A549 (cell line): ENCODE measurements around the gene PCK1. TPM values are rescaled to one million over a fixed set of nuclear protein-coding genes. Genes with fewer than 3 reads are reported as not detected.

ENCODE experiments used
- ATAC-seq, 2 experiments: fragments of 200-7000 bp in 1 of 2; fragments of >200 bp in 1 of 2; cut with Nextera tagmentation in 1 of 2; cut with Tn5 transposase in 1 of 2; 3 replicates each; pipeline versions ENCODE4 v1.8.0 to v1.9.1; 2018 to 2020; ENCODE audit warnings: mild to moderate bottlenecking in 1 of 2, moderate library complexity in 1 of 2
- CTCF ChIA-PET: fragments of 300-600 bp; sonication (Branson Sonifier 250); formaldehyde crosslinking; extraction: SDS; loops from one replicate; lab custom pipeline; 2021; ENCODE audit warnings: antibody characterized with exemption, inconsistent platforms; lab: Yijun Ruan, JAX
- POLR2A ChIA-PET: fragments of 350-600 bp; formaldehyde crosslinking; extraction: SDS; loops from one replicate; lab custom pipeline; 2021; ENCODE audit warnings: antibody characterized with exemption, inconsistent platforms; lab: Yijun Ruan, JAX
- DNase-seq, 2 experiments: peaks; one replicate each; pipeline versions ENCODE4 v3.0.0 to v3.0.0-alpha.2; 2011 to 2016; ENCODE audit warnings: low read depth in 1 of 2, low spot score in 1 of 2
- FAIRE-seq: peaks from 2 replicates; lab custom pipeline; 2011; peaks lifted over from hg19 to GRCh38; lab: Jason Lieb, UNC
- H3K27ac ChIP-seq, 2 experiments: fragments of >200 bp; sonication (Bioruptor Twin); formaldehyde crosslinking; 3 replicates each; pipeline ENCODE4 v1.5.1; 2016 to 2017
- H3K4me1 ChIP-seq: fragments of >200 bp; sonication (Bioruptor Twin); formaldehyde crosslinking; 3 replicates; pipeline ENCODE4 v1.6.1; 2016
- H3K4me2 ChIP-seq: fragments of >200 bp; sonication (Bioruptor Twin); formaldehyde crosslinking; 3 replicates; pipeline ENCODE4 v1.6.1; 2016
- H3K4me3 ChIP-seq: fragments of >200 bp; sonication (Bioruptor Twin); formaldehyde crosslinking; 3 replicates; pipeline ENCODE4 v1.5.1; 2016
- H3K9me3 ChIP-seq: fragments of >200 bp; sonication (Bioruptor Twin); formaldehyde crosslinking; 3 replicates; pipeline ENCODE4 v1.6.1; 2016
- BHLHE40 ChIP-seq: IDR thresholded peaks from 2 replicates; pipeline ENCODE4 v1.6.1; 2012; ENCODE audit warnings: low read depth, low read length, inconsistent platforms
- CBX2 ChIP-seq: fragments of 200-600 bp; sonication (generic); IDR thresholded peaks from 2 replicates; pipeline ENCODE4 v1.6.1; 2016; ENCODE audit warnings: low read depth, mild to moderate bottlenecking, borderline replicate concordance
- CEBPB ChIP-seq, 2 experiments: fragments of >200 bp in 1 of 2; sonication (Bioruptor Twin) in 1 of 2; formaldehyde crosslinking in 1 of 2; IDR thresholded peaks; 2 replicates each; pipeline ENCODE4 v1.6.1; 2012 to 2016
- CHD2 ChIP-seq: fragments of 150-350 bp; IDR thresholded peaks from 2 replicates; pipeline ENCODE4 v1.6.1; 2014; ENCODE audit warnings: low read length; ENCODE audit not compliant: partially characterized antibody
- ESRRA ChIP-seq: fragments of 150-350 bp; IDR thresholded peaks from 2 replicates; pipeline ENCODE4 v1.6.1; 2014; ENCODE audit warnings: mild to moderate bottlenecking, low read length, borderline replicate concordance
- FOXS1 ChIP-seq: fragments of 250-450 bp; sonication (Bioruptor Pico); IDR thresholded peaks from 2 replicates; pipeline ENCODE4 v1.5.0; 2020; ENCODE audit warnings: mild to moderate bottlenecking, moderate library complexity
- HOXA7 ChIP-seq: fragments of 250-450 bp; sonication (Bioruptor Pico); IDR thresholded peaks from 2 replicates; pipeline ENCODE4 v1.5.0; 2020; ENCODE audit warnings: mild to moderate bottlenecking, moderate library complexity
- HOXB13 ChIP-seq: fragments of 250-450 bp; sonication (Bioruptor Pico); IDR thresholded peaks from 2 replicates; pipeline ENCODE4 v1.5.0; 2020; ENCODE audit warnings: low read depth, mild to moderate bottlenecking, moderate library complexity
- JUN ChIP-seq, 2 experiments: fragments of >200 bp; sonication (Bioruptor Twin); formaldehyde crosslinking; IDR thresholded peaks; 2 replicates in 1 of 2; 3 replicates in 1 of 2; pipeline ENCODE4 v1.6.1; 2016 to 2017
- JUNB ChIP-seq: fragments of >200 bp; sonication (Bioruptor Twin); formaldehyde crosslinking; IDR thresholded peaks from 2 replicates; pipeline ENCODE4 v1.6.1; 2016
- KDM1A ChIP-seq: fragments of 200-600 bp; sonication (generic); IDR thresholded peaks from 2 replicates; pipeline ENCODE4 v1.6.1; 2016; ENCODE audit warnings: low read depth, mild to moderate bottlenecking
- MAZ ChIP-seq: fragments of 150-350 bp; IDR thresholded peaks from 2 replicates; pipeline ENCODE4 v1.6.1; 2014; ENCODE audit warnings: antibody characterized with exemption, low read depth, low read length, borderline replicate concordance
- POLR2AphosphoS2 ChIP-seq: conservative IDR thresholded peaks from 2 replicates; pipeline ENCODE4 v1.6.1; 2012; ENCODE audit warnings: low read length, improper control_type of control experiment, inconsistent platforms
- RAD21 ChIP-seq, 2 experiments: fragments of >200 bp in 1 of 2; sonication (Bioruptor Twin) in 1 of 2; formaldehyde crosslinking in 1 of 2; IDR thresholded peaks in 1 of 2; conservative IDR thresholded peaks in 1 of 2; 2 replicates in 1 of 2; 3 replicates in 1 of 2; pipeline ENCODE4 v1.6.1; 2012 to 2018; ENCODE audit warnings: inconsistent platforms in 1 of 2
- RCOR1 ChIP-seq: fragments of 150-350 bp; IDR thresholded peaks from 2 replicates; pipeline ENCODE4 v1.6.1; 2014; ENCODE audit warnings: antibody characterized with exemption, low read length, low read depth
- RNF2 ChIP-seq: fragments of 200-600 bp; sonication (generic); IDR thresholded peaks from 2 replicates; pipeline ENCODE4 v1.6.1; 2016; ENCODE audit warnings: low read depth, mild to moderate bottlenecking, antibody characterized with exemption, moderate library complexity, borderline replicate concordance
- SMC3 ChIP-seq: fragments of >200 bp; sonication (Bioruptor Twin); formaldehyde crosslinking; IDR thresholded peaks from 3 replicates; pipeline ENCODE4 v1.6.1; 2018; ENCODE audit warnings: inconsistent platforms
- ZC3H11A ChIP-seq: fragments of 450-650 bp; IDR thresholded peaks from 2 replicates; pipeline ENCODE4 v1.6.1; 2014; ENCODE audit warnings: antibody characterized with exemption, mild to moderate bottlenecking
- WGBS: methylation state at CpG from one replicate; pipeline ENCODE4 v1.1.6; 2017; ENCODE audit errors: missing lambda C conversion rate; 5-methylcytosine and 5-hydroxymethylcytosine counted together
- polyA plus RNA-seq, 4 experiments: library from polyadenylated mRNA; depleted of rRNA in 3 of 4; stranded (reverse); fragments of >200 nt; fragmentation: RNase III in 1 of 4; extraction: RNeasy Plus Mini Kit Qiagen cat#74134 plus additional on column Dnase treatment in 1 of 4; gene quantifications; 2 replicates in 3 of 4; 3 replicates in 1 of 4; pipeline ENCODE4 v1.2.3, GENCODE V29; 2011 to 2017
- TF ChIP-seq, protein P1 (sequence below): fragments of 250-450 bp; sonication (Bioruptor Pico); IDR thresholded peaks from 2 replicates; pipeline ENCODE4 v1.5.0; 2021; ENCODE audit warnings: mild to moderate bottlenecking, moderate library complexity, borderline replicate concordance
- TF ChIP-seq, protein P2 (sequence below): fragments of >200 bp; sonication (Bioruptor Twin); formaldehyde crosslinking; IDR thresholded peaks from 3 replicates; pipeline ENCODE4 v1.5.1; 2016
- TF ChIP-seq, protein P3 (sequence below): IDR thresholded peaks from 2 replicates; pipeline ENCODE4 v1.6.1; 2012
- TF ChIP-seq, protein P4 (sequence below): fragments of >200 bp; sonication (Bioruptor Twin); formaldehyde crosslinking; IDR thresholded peaks from 3 replicates; pipeline ENCODE4 v1.6.1; 2016
- TF ChIP-seq, protein P5 (sequence below): fragments of 250-450 bp; sonication (Bioruptor Pico); IDR thresholded peaks from 2 replicates; pipeline ENCODE4 v1.5.0; 2020; ENCODE audit warnings: low read depth, mild to moderate bottlenecking, moderate library complexity

The PCK1 gene
- polyA plus RNA-seq, 2 of the 4 experiments (the other 2 are of a cell fraction) = 0.04 to 0.12 TPM

DNA sequence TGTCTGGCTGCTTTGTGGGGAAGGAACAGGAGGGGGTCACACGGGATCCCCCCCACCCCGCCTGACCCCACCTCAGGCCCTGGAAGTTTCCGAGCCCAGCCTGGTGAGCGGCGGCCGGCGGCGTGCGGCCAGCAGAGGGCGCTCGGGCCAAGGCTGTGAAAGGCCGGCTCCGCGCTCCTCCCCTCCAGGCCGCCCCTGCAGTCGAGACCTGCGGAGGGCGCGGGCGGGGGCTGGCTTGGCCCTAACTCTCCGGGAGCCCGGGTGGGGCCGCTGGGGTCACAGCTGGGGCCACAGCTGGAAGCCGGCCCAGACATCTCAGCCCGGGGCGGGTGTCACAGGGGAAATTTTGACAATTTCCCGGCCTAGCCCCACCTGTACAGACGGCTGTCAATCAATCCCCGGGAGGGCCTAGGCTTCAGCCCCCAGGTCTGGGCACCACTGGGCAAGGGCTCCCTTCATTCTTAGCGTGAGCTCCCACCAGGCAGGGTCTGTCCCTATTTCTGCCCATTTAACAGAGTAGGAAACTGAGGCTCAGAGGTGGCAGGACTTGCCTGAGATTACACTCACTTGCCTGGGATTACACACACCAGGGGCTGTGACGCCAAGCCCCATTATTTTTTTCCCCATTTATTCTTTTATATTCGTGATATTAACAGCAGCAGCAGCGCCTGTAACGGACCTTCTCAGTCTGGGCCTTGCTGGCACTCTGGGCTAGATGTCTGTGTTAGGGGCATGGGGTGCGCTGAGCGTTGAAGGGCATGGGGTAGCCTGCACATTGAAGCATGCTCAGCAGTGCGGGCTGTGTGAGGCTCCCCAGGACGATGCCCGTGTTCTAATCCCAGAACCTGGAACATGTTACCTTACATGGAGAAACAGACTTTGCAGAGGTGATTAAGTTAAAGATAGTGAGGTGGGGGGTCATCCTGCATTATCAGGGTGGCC, 36.4 kb downstream of the PCK1 start:
- ChIA-PET CTCF (interaction anchor here (0.5 to 11.9 kb wide), 41 partner anchors 9 to 1858 kb away, joined by 3 to 388 read pairs (median 4); no protein-coding TSS in a partner anchor), POLR2A (no interaction called here)
- DNase-seq (peak; percentile 53 to 75), FAIRE-seq (no peak), ATAC-seq (peak; percentile 67 to 91)
- Histone ChIP-seq H3K4me2 (peak overlapping the region; percentile 85), H3K27ac (peak overlapping the region; percentile 56 to 83; a peak in 4 of 6 replicates), H3K4me3 (peak overlapping the region; percentile 34), H3K9me3 (no peaks in the 10 kb centered on the region), H3K4me1 (peaks cover 15% of the 10 kb centered on the region; the same call in 2 of the 3 replicates)
- peak; percentile 100 for TF ChIP-seq SMC3
- TF ChIP-seq RCOR1 = no peak
- no peak for TF ChIP-seq MAZ
- TF ChIP-seq ZC3H11A = no peak
- TF ChIP-seq, protein P1, sequence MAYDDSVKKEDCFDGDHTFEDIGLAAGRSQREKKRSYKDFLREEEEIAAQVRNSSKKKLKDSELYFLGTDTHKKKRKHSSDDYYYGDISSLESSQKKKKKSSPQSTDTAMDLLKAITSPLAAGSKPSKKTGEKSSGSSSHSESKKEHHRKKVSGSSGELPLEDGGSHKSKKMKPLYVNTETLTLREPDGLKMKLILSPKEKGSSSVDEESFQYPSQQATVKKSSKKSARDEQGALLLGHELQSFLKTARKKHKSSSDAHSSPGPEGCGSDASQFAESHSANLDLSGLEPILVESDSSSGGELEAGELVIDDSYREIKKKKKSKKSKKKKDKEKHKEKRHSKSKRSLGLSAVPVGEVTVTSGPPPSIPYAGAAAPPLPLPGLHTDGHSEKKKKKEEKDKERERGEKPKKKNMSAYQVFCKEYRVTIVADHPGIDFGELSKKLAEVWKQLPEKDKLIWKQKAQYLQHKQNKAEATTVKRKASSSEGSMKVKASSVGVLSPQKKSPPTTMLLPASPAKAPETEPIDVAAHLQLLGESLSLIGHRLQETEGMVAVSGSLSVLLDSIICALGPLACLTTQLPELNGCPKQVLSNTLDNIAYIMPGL (CRISPR knock-in tag) = no peak
- TF ChIP-seq JUN (IDR thresholded peaks at IDR 0.05) = 0 out of 5 replicates have a peak, but pooled peaks of 1 of the 2 experiments have one; percentile 10
- no peak for TF ChIP-seq ESRRA
- TF ChIP-seq HOXB13 (CRISPR knock-in tag) = no peak
- no peak for TF ChIP-seq CBX2
- no peak for TF ChIP-seq CHD2
- TF ChIP-seq, protein P2, sequence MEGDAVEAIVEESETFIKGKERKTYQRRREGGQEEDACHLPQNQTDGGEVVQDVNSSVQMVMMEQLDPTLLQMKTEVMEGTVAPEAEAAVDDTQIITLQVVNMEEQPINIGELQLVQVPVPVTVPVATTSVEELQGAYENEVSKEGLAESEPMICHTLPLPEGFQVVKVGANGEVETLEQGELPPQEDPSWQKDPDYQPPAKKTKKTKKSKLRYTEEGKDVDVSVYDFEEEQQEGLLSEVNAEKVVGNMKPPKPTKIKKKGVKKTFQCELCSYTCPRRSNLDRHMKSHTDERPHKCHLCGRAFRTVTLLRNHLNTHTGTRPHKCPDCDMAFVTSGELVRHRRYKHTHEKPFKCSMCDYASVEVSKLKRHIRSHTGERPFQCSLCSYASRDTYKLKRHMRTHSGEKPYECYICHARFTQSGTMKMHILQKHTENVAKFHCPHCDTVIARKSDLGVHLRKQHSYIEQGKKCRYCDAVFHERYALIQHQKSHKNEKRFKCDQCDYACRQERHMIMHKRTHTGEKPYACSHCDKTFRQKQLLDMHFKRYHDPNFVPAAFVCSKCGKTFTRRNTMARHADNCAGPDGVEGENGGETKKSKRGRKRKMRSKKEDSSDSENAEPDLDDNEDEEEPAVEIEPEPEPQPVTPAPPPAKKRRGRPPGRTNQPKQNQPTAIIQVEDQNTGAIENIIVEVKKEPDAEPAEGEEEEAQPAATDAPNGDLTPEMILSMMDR = peak; percentile 97
- TF ChIP-seq HOXA7 = no peak
- peak; percentile 93 to 99 for TF ChIP-seq RAD21 (conservative IDR thresholded peaks at IDR 0.05 in 1 of 2, IDR thresholded peaks at IDR 0.05 in 1 of 2)
- TF ChIP-seq POLR2AphosphoS2 = no peak
- TF ChIP-seq RNF2 = no peak
- TF ChIP-seq, protein P3, sequence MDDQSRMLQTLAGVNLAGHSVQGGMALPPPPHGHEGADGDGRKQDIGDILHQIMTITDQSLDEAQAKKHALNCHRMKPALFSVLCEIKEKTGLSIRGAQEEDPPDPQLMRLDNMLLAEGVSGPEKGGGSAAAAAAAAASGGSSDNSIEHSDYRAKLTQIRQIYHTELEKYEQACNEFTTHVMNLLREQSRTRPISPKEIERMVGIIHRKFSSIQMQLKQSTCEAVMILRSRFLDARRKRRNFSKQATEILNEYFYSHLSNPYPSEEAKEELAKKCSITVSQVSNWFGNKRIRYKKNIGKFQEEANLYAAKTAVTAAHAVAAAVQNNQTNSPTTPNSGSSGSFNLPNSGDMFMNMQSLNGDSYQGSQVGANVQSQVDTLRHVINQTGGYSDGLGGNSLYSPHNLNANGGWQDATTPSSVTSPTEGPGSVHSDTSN = peak; percentile 53; the same call in 1 of the 2 replicates
- no peak for TF ChIP-seq JUNB
- TF ChIP-seq KDM1A = peak; percentile 26; the same call in 1 of the 2 replicates
- WGBS = 40% methylated on average over 15 of the region's 39 CpGs

DNA sequence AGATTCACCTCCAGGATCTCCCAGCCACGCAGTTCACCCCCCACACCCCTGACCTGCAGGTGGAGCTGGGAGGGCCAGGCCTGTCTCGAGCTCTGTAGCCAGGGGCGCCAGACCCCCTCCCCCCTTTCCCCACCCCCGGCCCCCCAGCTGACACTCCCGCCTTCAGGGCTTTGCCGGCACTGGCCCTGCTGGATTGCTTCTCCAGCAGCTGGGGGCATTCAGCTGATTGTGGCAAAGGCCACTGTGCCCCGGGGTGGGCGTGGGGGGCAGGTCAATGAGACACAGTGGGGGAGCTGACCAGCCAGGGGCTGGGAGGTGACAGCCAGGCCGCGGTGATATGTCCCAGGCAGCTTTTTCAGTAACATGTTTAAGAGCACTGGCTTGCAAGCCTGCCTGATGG, 37.1 kb downstream of the PCK1 start:
- H3K4me3 ChIP-seq = no peak overlapping the region

More for the DNA sequence above, 37.1 kb downstream of the PCK1 start:
- no peak for FAIRE-seq
- 25% methylated on average over 2 of the region's 10 CpGs for WGBS
- CTCF ChIA-PET = interaction anchor here (0.7 to 11.9 kb wide), 13 partner anchors 9 to 1241 kb away, joined by 3 to 388 read pairs (median 17); no protein-coding TSS in a partner anchor
- Histone ChIP-seq H3K27ac (peak overlapping the region in 1 of 2 experiments; percentile 83; a peak in 4 of 6 replicates), H3K4me1 (peaks cover 15% of the 10 kb centered on the region; the same call in 2 of the 3 replicates), H3K9me3 (no peaks in the 10 kb centered on the region), H3K4me2 (no peak overlapping the region)
- POLR2A ChIA-PET = no interaction called here
- no peak for DNase-seq
- ATAC-seq = no peak
- TF ChIP-seq HOXA7 = no peak
- TF ChIP-seq BHLHE40 = no peak
- TF ChIP-seq, protein P4, sequence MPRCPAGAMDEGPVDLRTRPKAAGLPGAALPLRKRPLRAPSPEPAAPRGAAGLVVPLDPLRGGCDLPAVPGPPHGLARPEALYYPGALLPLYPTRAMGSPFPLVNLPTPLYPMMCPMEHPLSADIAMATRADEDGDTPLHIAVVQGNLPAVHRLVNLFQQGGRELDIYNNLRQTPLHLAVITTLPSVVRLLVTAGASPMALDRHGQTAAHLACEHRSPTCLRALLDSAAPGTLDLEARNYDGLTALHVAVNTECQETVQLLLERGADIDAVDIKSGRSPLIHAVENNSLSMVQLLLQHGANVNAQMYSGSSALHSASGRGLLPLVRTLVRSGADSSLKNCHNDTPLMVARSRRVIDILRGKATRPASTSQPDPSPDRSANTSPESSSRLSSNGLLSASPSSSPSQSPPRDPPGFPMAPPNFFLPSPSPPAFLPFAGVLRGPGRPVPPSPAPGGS = no peak
- TF ChIP-seq FOXS1 = no peak
- TF ChIP-seq, protein P5, sequence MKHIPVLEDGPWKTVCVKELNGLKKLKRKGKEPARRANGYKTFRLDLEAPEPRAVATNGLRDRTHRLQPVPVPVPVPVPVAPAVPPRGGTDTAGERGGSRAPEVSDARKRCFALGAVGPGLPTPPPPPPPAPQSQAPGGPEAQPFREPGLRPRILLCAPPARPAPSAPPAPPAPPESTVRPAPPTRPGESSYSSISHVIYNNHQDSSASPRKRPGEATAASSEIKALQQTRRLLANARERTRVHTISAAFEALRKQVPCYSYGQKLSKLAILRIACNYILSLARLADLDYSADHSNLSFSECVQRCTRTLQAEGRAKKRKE (CRISPR knock-in tag) = no peak
- no peak for TF ChIP-seq RAD21 (conservative IDR thresholded peaks at IDR 0.05 in 1 of 2, IDR thresholded peaks at IDR 0.05 in 1 of 2)
- no peak for TF ChIP-seq RNF2
- no peak for TF ChIP-seq CEBPB (IDR thresholded peaks at IDR 0.05)
